Measurements from ENCODE around the gene SRSF11.

- TF ChIP-seq POU2F2 (IDR thresholded peaks at IDR 0.05; ENCODE audit: low read depth, low read length), result no peak
- no peak for TF ChIP-seq POLR2A (IDR thresholded peaks at IDR 0.05; ENCODE audit: low read depth, low read length)
- no peak for TF ChIP-seq POLR2AphosphoS5 (IDR thresholded peaks at IDR 0.05; ENCODE audit: low read depth, low read length)
Measured at GRCh38 chr1:70208292-70208691, 12.9 kb upstream of the SRSF11 start.
